Adipose tissue (tissue), 3 donors: ENCODE measurements around the gene TK1. TPM values are rescaled to one million over a fixed set of nuclear protein-coding genes. Genes with fewer than 3 reads are reported as not detected.

Source experiments
- H3K27ac ChIP-seq: one replicate; pipeline ENCODE4 v1.5.1; 2013; ENCODE audit warnings: low read depth, low read length
- WGBS, 3 donors: extraction: QIAGEN DNeasy Blood & Tissue Kit; methylation state at CpG; one replicate each; pipeline ENCODE4 v1.1.7; 2013; 5-methylcytosine and 5-hydroxymethylcytosine counted together
- polyA plus RNA-seq, 3 donors: library from polyadenylated mRNA; stranded (reverse); fragments of 200-250 nt; gene quantifications; one replicate each; pipeline ENCODE4 v1.2.3, GENCODE V29; 2013
- donor health status: healthy with polysubstance abuse.
- donor health status: Bipolar disorder and iron deficiency.
- donor health status: healthy.

The TK1 gene
- polyA plus RNA-seq, 3 donors = 2.5 to 6.6 (median 2.7) TPM

- H3K27ac ChIP-seq = no peak within 1 kb of the TSS
- WGBS, 3 donors = 40 to 77% (median 46%) methylated on average over 10 of the region's 10 CpGs
These were observed 56.3 kb downstream of the TK1 start, which contains the start of gene TMC8 for GRCh38 chr17:78130437-78131101. TSS of gene TMC8 (plus strand) at chr17:78130771. CDS start at chr17:78131589, 818 bp downstream.

- 24 to 31% (median 26%) methylated on average over 5 of the region's 5 CpGs for WGBS, 3 donors
- H3K27ac ChIP-seq = no peak overlapping the region
These were observed 56.8 kb downstream of the TK1 start for GRCh38 chr17:78130090-78130436.

GRCh38 chr17:78129351-78130089, 57.3 kb downstream of the TK1 start:
- WGBS, 3 donors = 66 to 75% (median 69%) methylated on average over 4 of the region's 4 CpGs
- no peak overlapping the region for H3K27ac ChIP-seq

GRCh38 chr17:78128551-78129350, 58.1 kb downstream of the TK1 start, which contains the start of gene TMC6:
TSS of gene TMC6 (minus strand) at chr17:78128755. CDS start at chr17:78126832, 1,923 bp downstream.
- 3 to 5% (median 3%) methylated on average over 29 to 54 of the region's 54 CpGs for WGBS, 3 donors
- peak within 1 kb of the TSS; percentile 34 for H3K27ac ChIP-seq

GRCh38 chr17:78127888-78128550, 58.8 kb downstream of the TK1 start:
- 1 to 2% (median 1%) methylated on average over 30 to 39 of the region's 39 CpGs for WGBS, 3 donors
- H3K27ac ChIP-seq = peak overlapping the region; percentile 34

GRCh38 chr17:78127239-78127887, 59.5 kb downstream of the TK1 start:
- peak overlapping the region; percentile 34 for H3K27ac ChIP-seq
- WGBS, 3 donors = 10 to 29% (median 17%) methylated on average over 24 to 25 of the region's 25 CpGs

GRCh38 chr17:78126895-78127238, 60.0 kb downstream of the TK1 start:
- 37 to 73% (median 40%) methylated on average over 6 of the region's 6 CpGs for WGBS, 3 donors
- peak overlapping the region; percentile 7 for H3K27ac ChIP-seq

GRCh38 chr17:78125976-78126894, 60.6 kb downstream of the TK1 start:
- 53 to 72% (median 54%) methylated on average over 25 of the region's 25 CpGs for WGBS, 3 donors
- H3K27ac ChIP-seq = no peak overlapping the region

- no peak overlapping the region for H3K27ac ChIP-seq
- WGBS, 3 donors = 61 to 91% (median 74%) methylated on average over 38 to 39 of the region's 39 CpGs
These were observed 61.5 kb downstream of the TK1 start for GRCh38 chr17:78125138-78125913.

GRCh38 chr17:78124836-78125137, 62.1 kb downstream of the TK1 start:
- WGBS, 3 donors = 43 to 86% (median 62%) methylated on average over 10 to 12 of the region's 12 CpGs
- H3K27ac ChIP-seq = no peak overlapping the region

Other genes starting within 250 kb of the TK1 start
- 1 to 10 TPM; 2.0 to 7.9 (median 5.5) TPM for gene TNRC6C, start 228.3 kb downstream of the TK1 start, polyA plus RNA-seq
- gene TMC6, start 58.3 kb downstream of the TK1 start, polyA plus RNA-seq = 10 to 100 TPM; 14.1 to 58.4 (median 55.2) TPM
- gene TMC8, start 56.3 kb downstream of the TK1 start, polyA plus RNA-seq = 1 to 10 TPM; 4.6 to 5.9 (median 4.9) TPM
- not detected for gene C17orf99, start 40.7 kb downstream of the TK1 start, polyA plus RNA-seq
- gene SYNGR2, start 18.5 kb downstream of the TK1 start, polyA plus RNA-seq = 100 to 1,000 TPM in 1 of 3 donors, 10 to 100 TPM in 2; 37.5 to 113 (median 90.3) TPM
- gene AFMID, start 310 bp upstream of the TK1 start, polyA plus RNA-seq = 10 to 100 TPM; 17.2 to 33.7 (median 21.7) TPM
- 1 to 10 TPM in 1 of 3 donors, under 1 TPM in 2; 0.31 to 1.2 (median 0.40) TPM for gene BIRC5, start 27.2 kb upstream of the TK1 start, polyA plus RNA-seq
- gene TMEM235, start 44.6 kb upstream of the TK1 start, polyA plus RNA-seq = under 1 TPM in 1 of 3 donors, not detected in 2; 0.06 TPM
- gene SOCS3, start 173.0 kb upstream of the TK1 start, polyA plus RNA-seq = 1,000 to 10,000 TPM in 1 of 3 donors, 100 to 1,000 TPM in 1, 10 to 100 TPM in 1; 33.1 to 1,268 (median 796) TPM
- gene PGS1, start 191.6 kb upstream of the TK1 start, polyA plus RNA-seq = 10 to 100 TPM; 14.2 to 55.2 (median 28.3) TPM